ENCODE results near the gene CHCHD6. TPM values are rescaled to one million over a fixed set of nuclear protein-coding genes. Genes with fewer than 3 reads are reported as not detected.

Gene CHCHD6
- total RNA-seq, 1 donor from 2014 or later, result 28.7 TPM

GRCh38 chr3:126836220-126836860 is 132.3 kb downstream of the CHCHD6 start:
- TF ChIP-seq CTCF (IDR thresholded peaks at IDR 0.05; ENCODE audit: insufficient read depth, low read length, poor library complexity, severe bottlenecking), result no peak
- no peak overlapping the region for H3K4me3 ChIP-seq (ENCODE audit: low read depth, low read length)
- H3K36me3 ChIP-seq (ENCODE audit: control insufficient read depth, insufficient read depth, low read length), result no peaks in the 10 kb centered on the region
- no peaks in the 10 kb centered on the region for H3K27me3 ChIP-seq (ENCODE audit: control insufficient read depth, insufficient read depth, low read length)
- DNase-seq (ENCODE audit: low read depth), result no peak

- no peak overlapping the region for H3K4me3 ChIP-seq (ENCODE audit: low read depth, low read length)
- no peaks in the 10 kb centered on the region for H3K36me3 ChIP-seq (ENCODE audit: control insufficient read depth, insufficient read depth, low read length)
- H3K27me3 ChIP-seq (ENCODE audit: control insufficient read depth, insufficient read depth, low read length), result no peaks in the 10 kb centered on the region
- no peak for TF ChIP-seq CTCF (IDR thresholded peaks at IDR 0.05; ENCODE audit: insufficient read depth, low read length, poor library complexity, severe bottlenecking)
- no peak for DNase-seq (ENCODE audit: low read depth)
Observed at GRCh38 chr3:126837773-126838172, 133.7 kb downstream of the CHCHD6 start.

- no peaks in the 10 kb centered on the region for H3K27me3 ChIP-seq (ENCODE audit: control insufficient read depth, insufficient read depth, low read length)
- DNase-seq (ENCODE audit: low read depth), result no peak
- TF ChIP-seq CTCF (IDR thresholded peaks at IDR 0.05; ENCODE audit: insufficient read depth, low read length, poor library complexity, severe bottlenecking), result no peak
- no peak overlapping the region for H3K4me3 ChIP-seq (ENCODE audit: low read depth, low read length)
- H3K36me3 ChIP-seq (ENCODE audit: control insufficient read depth, insufficient read depth, low read length), result no peaks in the 10 kb centered on the region
Observed at GRCh38 chr3:126845920-126846715, 142.1 kb downstream of the CHCHD6 start.

GRCh38 chr3:126847061-126847460 is 143.0 kb downstream of the CHCHD6 start:
- no peaks in the 10 kb centered on the region for H3K27me3 ChIP-seq (ENCODE audit: control insufficient read depth, insufficient read depth, low read length)
- no peaks in the 10 kb centered on the region for H3K36me3 ChIP-seq (ENCODE audit: control insufficient read depth, insufficient read depth, low read length)
- H3K4me3 ChIP-seq (ENCODE audit: low read depth, low read length), result no peak overlapping the region
- no peak for TF ChIP-seq CTCF (IDR thresholded peaks at IDR 0.05; ENCODE audit: insufficient read depth, low read length, poor library complexity, severe bottlenecking)
- DNase-seq (ENCODE audit: low read depth), result no peak

- no peaks in the 10 kb centered on the region for H3K36me3 ChIP-seq (ENCODE audit: control insufficient read depth, insufficient read depth, low read length)
- H3K4me3 ChIP-seq (ENCODE audit: low read depth, low read length), result no peak overlapping the region
- TF ChIP-seq CTCF (IDR thresholded peaks at IDR 0.05; ENCODE audit: insufficient read depth, low read length, poor library complexity, severe bottlenecking), result no peak
- no peak for DNase-seq (ENCODE audit: low read depth)
- no peaks in the 10 kb centered on the region for H3K27me3 ChIP-seq (ENCODE audit: control insufficient read depth, insufficient read depth, low read length)
Observed at GRCh38 chr3:126848991-126849390, 145.0 kb downstream of the CHCHD6 start.
